Measurements from ENCODE around the gene CHRNA3.

The CHRNA3 gene

DNA sequence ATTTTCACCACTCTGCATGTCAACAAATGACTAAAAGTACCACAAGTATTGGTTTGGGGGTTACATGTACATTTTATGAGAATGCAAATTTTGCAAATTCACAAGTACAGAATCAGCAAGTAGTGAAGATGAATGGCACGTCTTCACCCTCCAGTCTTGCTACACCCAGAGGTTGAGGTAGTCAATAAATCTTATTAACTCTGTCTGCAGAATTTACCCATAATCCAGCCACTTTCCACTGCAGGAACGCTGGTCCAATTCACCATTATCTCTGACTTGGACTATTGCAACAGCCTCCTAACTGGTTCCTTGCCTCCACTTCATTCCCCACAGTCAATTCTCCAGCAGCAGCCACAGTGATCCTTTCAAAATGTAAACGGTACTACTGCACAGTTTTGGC, 70.0 kb downstream of the CHRNA3 start:
- DNase-seq: no peak

GRCh38 chr15:78550194-78550593, 70.6 kb downstream of the CHRNA3 start:
- no peak for DNase-seq
